Measurements from ENCODE around the gene CGN.

DNA sequence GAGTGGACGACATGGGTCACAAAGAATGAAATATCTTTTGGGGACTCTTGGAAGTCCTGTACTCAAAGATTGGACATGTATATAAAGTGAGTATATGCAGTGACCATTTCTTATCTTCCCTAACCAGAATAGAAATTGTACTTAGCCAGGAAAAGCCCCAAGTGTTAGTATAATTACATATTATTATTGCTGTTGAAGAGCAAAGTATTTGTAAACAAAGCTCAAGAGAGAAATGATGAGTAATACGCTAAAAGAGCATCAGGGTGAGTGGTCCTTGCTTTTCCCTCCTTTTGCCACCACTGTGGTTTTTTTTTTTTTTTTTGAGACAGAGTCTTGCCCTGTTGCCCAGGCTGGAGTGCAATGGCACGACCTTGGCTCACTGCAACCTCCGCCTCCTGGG, 6.4 kb upstream of the CGN start:
- TF ChIP-seq POLR2A (IDR thresholded peaks at IDR 0.05; ENCODE audit: low read depth, low read length) (no peak), EZH2 (IDR thresholded peaks at IDR 0.05; ENCODE audit: borderline replicate concordance, low read depth, low read length, severe bottlenecking) (no peak), POLR2AphosphoS5 (IDR thresholded peaks at IDR 0.05; ENCODE audit: insufficient read depth, low read depth, low read length) (no peak), FOS (IDR thresholded peaks at IDR 0.05; ENCODE audit: borderline replicate concordance, insufficient read depth, low read length) (no peak), JUN (IDR thresholded peaks at IDR 0.05; ENCODE audit: borderline replicate concordance, insufficient read depth, insufficient read length, low read depth) (no peak), MYC (IDR thresholded peaks at IDR 0.05; ENCODE audit: low read depth, low read length) (no peak)
- TF ChIP-seq, protein P1, sequence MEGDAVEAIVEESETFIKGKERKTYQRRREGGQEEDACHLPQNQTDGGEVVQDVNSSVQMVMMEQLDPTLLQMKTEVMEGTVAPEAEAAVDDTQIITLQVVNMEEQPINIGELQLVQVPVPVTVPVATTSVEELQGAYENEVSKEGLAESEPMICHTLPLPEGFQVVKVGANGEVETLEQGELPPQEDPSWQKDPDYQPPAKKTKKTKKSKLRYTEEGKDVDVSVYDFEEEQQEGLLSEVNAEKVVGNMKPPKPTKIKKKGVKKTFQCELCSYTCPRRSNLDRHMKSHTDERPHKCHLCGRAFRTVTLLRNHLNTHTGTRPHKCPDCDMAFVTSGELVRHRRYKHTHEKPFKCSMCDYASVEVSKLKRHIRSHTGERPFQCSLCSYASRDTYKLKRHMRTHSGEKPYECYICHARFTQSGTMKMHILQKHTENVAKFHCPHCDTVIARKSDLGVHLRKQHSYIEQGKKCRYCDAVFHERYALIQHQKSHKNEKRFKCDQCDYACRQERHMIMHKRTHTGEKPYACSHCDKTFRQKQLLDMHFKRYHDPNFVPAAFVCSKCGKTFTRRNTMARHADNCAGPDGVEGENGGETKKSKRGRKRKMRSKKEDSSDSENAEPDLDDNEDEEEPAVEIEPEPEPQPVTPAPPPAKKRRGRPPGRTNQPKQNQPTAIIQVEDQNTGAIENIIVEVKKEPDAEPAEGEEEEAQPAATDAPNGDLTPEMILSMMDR (IDR thresholded peaks at IDR 0.05; ENCODE audit: extremely low read depth in 1 of 2, insufficient read depth in 1 of 2, low read depth in 1 of 2, low read length in 2 of 2): no peak
